ENCODE measurements around the gene ERGIC1.

The ERGIC1 gene

DNA sequence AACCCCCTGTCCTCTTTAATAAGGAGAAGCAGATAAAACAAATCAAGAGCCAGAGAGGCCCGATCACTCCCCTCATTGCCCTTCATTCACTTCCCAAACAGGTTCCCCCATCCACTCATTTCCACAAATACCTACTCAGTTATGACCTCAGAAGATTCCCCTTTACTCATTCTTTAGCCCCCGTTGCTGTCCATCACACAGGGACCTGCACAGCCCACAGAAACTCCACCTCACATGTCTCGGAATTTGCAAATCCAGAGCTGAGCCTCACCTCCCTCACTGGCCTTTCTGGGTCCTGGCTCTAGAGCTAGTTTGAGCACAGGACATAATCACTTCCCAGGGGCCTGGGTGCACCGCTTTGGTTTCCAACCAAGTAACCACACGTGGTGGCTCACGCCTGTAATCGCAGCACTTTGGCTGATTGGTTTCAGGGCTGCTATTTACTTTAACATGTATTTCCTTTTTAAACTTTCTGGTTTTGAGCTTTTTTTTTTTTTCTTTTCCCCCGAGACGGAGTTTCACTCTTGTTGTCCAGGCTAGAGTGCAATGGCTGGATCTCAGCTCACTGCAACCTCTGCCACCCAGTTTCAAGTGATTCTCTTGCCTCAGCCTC is 167.3 kb downstream of the ERGIC1 start:
- H2AFZ ChIP-seq (ENCODE audit: low read depth) = no peak overlapping the region
- H3K4me1 ChIP-seq (ENCODE audit: low read depth, poor library complexity, severe bottlenecking) = no peaks in the 10 kb centered on the region
- no peak overlapping the region for H3K9ac ChIP-seq
- H3K4me3 ChIP-seq (IDR thresholded peaks at IDR 0.05; ENCODE audit: insufficient read depth, low read depth, low read length) = no peak overlapping the region
- H3K79me2 ChIP-seq (ENCODE audit: insufficient read depth, low read depth) = peaks cover 69% of the 10 kb centered on the region
- no peaks in the 10 kb centered on the region for H3K27me3 ChIP-seq (ENCODE audit: insufficient read depth, low read depth)
- H3K36me3 ChIP-seq (ENCODE audit: insufficient read depth) = no peaks in the 10 kb centered on the region
- TF ChIP-seq CTCF (conservative IDR thresholded peaks at IDR 0.05; ENCODE audit: low read depth, low read length) = no peak
- H4K20me1 ChIP-seq (ENCODE audit: insufficient read depth) = peaks cover 10% of the 10 kb centered on the region; the same call in 1 of the 2 replicates
- no peak overlapping the region for H3K4me2 ChIP-seq
- no peak overlapping the region for H3K27ac ChIP-seq

All from KMS-11 (cell line).